RWPE1 (cell line): ENCODE measurements around the gene DOC2A.
"Not testable (repeated sequence)": the region's sequence is repeated elsewhere in the genome, so short reads cannot be mapped to it uniquely, and the experiment has no call there.

Experiments
- CTCF ChIA-PET: fragments of 350-600 bp; sonication (Branson Sonifier 250); formaldehyde crosslinking; extraction: SDS; loops from one replicate; lab custom pipeline; 2021; lab: Yijun Ruan, JAX
- POLR2A ChIA-PET: fragments of 400-600 bp; formaldehyde crosslinking; extraction: SDS; loops from one replicate; lab custom pipeline; 2020; ENCODE audit warnings: antibody characterized with exemption; ENCODE audit not compliant: low non-redundant PET; lab: Yijun Ruan, JAX
- DNase-seq: peaks from one replicate; pipeline ENCODE4 v3.0.0; 2012; ENCODE audit warnings: low spot score
- H3K27ac ChIP-seq: fragments of 450-650 bp; 2 replicates; pipeline ENCODE4 v1.5.1; 2017
- TF ChIP-seq, protein P1 (sequence below): fragments of 450-650 bp; conservative IDR thresholded peaks from 2 replicates; pipeline ENCODE4 v1.5.1; 2017; ENCODE audit warnings: low read depth, mild to moderate bottlenecking

DOC2A gene

DNA sequence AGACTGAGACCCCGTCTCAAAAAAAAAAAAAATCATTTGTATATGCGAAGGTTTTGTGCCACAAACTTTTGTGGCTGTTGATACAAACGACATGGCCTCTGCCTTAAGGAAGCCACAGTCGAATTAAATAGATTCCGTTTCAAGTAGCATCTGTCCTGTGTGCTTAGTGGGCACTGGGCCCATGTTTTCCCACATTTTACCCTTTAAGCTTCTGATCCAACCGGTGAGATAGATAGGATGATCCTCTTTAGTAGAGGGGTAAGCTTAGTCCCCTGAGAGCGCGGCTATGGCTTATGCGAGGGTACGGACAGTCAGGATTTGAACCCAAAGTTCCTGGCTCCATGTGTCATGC, 49.7 kb downstream of the DOC2A start:
- CTCF ChIA-PET, result interaction anchor here (0.5 to 1.3 kb wide), 4 partner anchors 10 to 104 kb away, joined by 3 to 8 read pairs (median 3); no protein-coding TSS in a partner anchor
- DNase-seq, result no peak
- H3K27ac ChIP-seq, result peak overlapping the region; percentile 89
- POLR2A ChIA-PET, result interaction anchor here (0.6 to 1.2 kb wide), 4 partner anchors 9 to 60 kb away, joined by 3 to 5 read pairs (median 4); no protein-coding TSS in a partner anchor
- TF ChIP-seq, protein P1, sequence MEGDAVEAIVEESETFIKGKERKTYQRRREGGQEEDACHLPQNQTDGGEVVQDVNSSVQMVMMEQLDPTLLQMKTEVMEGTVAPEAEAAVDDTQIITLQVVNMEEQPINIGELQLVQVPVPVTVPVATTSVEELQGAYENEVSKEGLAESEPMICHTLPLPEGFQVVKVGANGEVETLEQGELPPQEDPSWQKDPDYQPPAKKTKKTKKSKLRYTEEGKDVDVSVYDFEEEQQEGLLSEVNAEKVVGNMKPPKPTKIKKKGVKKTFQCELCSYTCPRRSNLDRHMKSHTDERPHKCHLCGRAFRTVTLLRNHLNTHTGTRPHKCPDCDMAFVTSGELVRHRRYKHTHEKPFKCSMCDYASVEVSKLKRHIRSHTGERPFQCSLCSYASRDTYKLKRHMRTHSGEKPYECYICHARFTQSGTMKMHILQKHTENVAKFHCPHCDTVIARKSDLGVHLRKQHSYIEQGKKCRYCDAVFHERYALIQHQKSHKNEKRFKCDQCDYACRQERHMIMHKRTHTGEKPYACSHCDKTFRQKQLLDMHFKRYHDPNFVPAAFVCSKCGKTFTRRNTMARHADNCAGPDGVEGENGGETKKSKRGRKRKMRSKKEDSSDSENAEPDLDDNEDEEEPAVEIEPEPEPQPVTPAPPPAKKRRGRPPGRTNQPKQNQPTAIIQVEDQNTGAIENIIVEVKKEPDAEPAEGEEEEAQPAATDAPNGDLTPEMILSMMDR, result no peak

DNA sequence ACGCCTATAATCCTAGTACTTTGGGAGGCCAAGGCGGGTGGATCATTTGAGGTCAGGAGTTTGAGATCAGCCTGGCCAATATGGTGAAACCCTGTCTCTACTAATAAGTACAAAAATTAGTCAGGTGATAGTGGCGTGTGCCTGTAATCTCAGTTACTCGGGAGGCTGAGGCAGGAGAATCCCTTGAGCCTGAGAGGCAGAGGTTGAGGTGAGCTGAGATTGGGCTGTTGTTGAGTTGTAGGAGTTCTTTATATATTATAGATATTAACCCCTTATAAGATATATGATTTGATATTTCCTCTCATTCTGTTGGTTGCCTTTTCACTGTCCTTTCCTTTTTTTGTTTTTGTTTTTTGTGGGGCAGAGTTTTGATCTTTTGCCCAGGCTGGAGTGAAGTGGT, 51.0 kb downstream of the DOC2A start:
- H3K27ac ChIP-seq, CTCF ChIA-PET, POLR2A ChIA-PET, DNase-seq: not testable (repeated sequence)

DNA sequence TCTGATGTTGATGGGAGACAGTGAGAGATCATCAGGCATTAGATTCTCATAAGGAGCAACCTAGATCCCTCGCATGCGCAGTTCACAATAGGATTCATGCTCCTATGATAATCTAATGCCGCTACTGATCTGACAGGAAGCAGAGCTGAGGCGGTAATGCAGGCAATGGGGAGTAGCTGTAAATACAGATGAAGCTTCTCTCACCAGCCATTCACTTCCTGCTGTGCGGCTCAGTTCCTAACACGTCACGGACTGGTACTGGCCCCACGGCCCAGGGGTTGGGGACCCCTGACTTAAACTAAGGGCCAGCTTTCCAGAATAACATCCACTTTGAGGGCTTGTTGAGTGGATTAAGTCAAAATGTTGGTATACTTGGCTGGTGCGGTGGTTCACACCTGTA, 51.5 kb downstream of the DOC2A start:
- POLR2A ChIA-PET, result interaction anchor here (0.5 kb wide), 1 partner anchor 32 kb away, joined by 4 read pairs; no protein-coding TSS in a partner anchor

DNA sequence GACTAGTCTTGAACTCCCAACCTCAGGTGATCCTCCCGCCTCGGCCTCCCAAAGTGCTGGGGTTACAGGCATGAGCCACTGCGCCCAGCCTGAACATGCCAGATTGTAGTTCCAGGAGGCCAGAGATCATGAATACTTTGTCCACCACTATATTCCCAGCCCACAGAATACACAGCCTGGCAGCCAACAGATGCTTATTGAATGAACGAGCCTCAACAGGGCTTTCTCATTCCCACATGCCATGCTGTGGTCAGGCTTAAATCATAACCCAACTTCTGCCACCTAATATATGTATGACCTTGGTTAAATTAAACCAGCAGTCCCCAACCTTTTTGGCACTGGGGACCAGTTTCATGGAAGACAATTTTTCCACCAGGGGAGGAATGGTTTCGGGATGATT, 52.1 kb downstream of the DOC2A start:
- POLR2A ChIA-PET, result interaction anchor here (0.5 kb wide), 1 partner anchor 32 kb away, joined by 4 read pairs; no protein-coding TSS in a partner anchor
- CTCF ChIA-PET, result interaction anchor here (0.6 kb wide), 1 partner anchor 240 kb away, joined by 4 read pairs; no protein-coding TSS in a partner anchor
- TF ChIP-seq, protein P1, result no peak
- DNase-seq, result no peak
- no peak overlapping the region for H3K27ac ChIP-seq

More for the DNA sequence above, 51.5 kb downstream of the DOC2A start:
- no peak for DNase-seq
- CTCF ChIA-PET, result interaction anchor here (0.6 kb wide), 1 partner anchor 241 kb away, joined by 4 read pairs; no protein-coding TSS in a partner anchor
- no peak overlapping the region for H3K27ac ChIP-seq
- TF ChIP-seq, protein P1, result no peak
